Sigmoid colon (tissue), 4 donors: ENCODE data around the gene RUNX2.

Experiments
- CTCF ChIP-seq, 4 experiments: fragments of 450-650 bp in 3 of 4; fragments of 200-600 bp in 1 of 4; IDR thresholded peaks; one replicate each; pipeline ENCODE4 v1.5.1; 2016 to 2019; ENCODE audit warnings: antibody characterized with exemption in 4 of 4, mild to moderate bottlenecking in 3 of 4, moderate library complexity in 2 of 4
- EP300 ChIP-seq, 4 donors: sonication (generic); formaldehyde crosslinking; IDR thresholded peaks; one replicate each; pipeline ENCODE4 v1.6.1; 2017; ENCODE audit warnings: antibody characterized with exemption in 4 of 4
- POLR2A ChIP-seq, 2 donors: fragments of 450-650 bp; IDR thresholded peaks; one replicate each; pipeline ENCODE4 v1.6.1; 2016; ENCODE audit warnings: antibody characterized with exemption in 2 of 2, mild to moderate bottlenecking in 2 of 2, moderate library complexity in 2 of 2
- POLR2AphosphoS5 ChIP-seq, 4 donors: sonication (generic); formaldehyde crosslinking; IDR thresholded peaks; one replicate each; pipeline ENCODE4 v1.6.1; 2017; ENCODE audit warnings: antibody characterized with exemption in 4 of 4

GRCh38 chr6:45323656-45324224 is 4.4 kb upstream of the RUNX2 start:
- TF ChIP-seq CTCF (IDR thresholded peaks at IDR 0.05) (no peak), POLR2A (IDR thresholded peaks at IDR 0.05) (no peak), POLR2AphosphoS5 (IDR thresholded peaks at IDR 0.05) (no peak), EP300 (IDR thresholded peaks at IDR 0.05) (no peak)
